NB4 (cell line): ENCODE results near the gene NUDT4.
"Not testable (repeated sequence)": the region's sequence is repeated elsewhere in the genome, so short reads cannot be mapped to it uniquely, and the experiment has no call there.

Experiments
- DNase-seq: peaks from one replicate; pipeline ENCODE4 v3.0.0; 2010; ENCODE audit warnings: low read depth
- H3K4me3 ChIP-seq: one replicate; pipeline ENCODE4 v1.5.1; 2011; ENCODE audit warnings: mild to moderate bottlenecking, low read depth, low read length, moderate library complexity
- CTCF ChIP-seq: IDR thresholded peaks from one replicate; pipeline ENCODE4 v1.5.1; 2012; ENCODE audit warnings: low read depth, low read length
- MAX ChIP-seq: IDR thresholded peaks from 2 replicates; pipeline ENCODE4 v1.6.1; 2011; ENCODE audit warnings: low read depth, low read length
- MYC ChIP-seq: IDR thresholded peaks from 2 replicates; pipeline ENCODE4 v1.6.1; 2011; ENCODE audit warnings: low read depth, low read length
- POLR2A ChIP-seq: IDR thresholded peaks from 2 replicates; pipeline ENCODE4 v1.6.1; 2011; ENCODE audit warnings: mild to moderate bottlenecking; ENCODE audit not compliant: insufficient read length; ENCODE audit errors: extremely low read depth

The NUDT4 gene

GRCh38 chr12:93378196-93378997 is 672 bp downstream of the NUDT4 start:
- TF ChIP-seq MYC (peak; percentile 30; the same call in 1 of the 2 replicates), POLR2A (peak; percentile 61)
- peak; percentile 84 for DNase-seq

GRCh38 chr12:93378998-93379325 is 1.2 kb downstream of the NUDT4 start:
- TF ChIP-seq CTCF, result no peak
- TF ChIP-seq POLR2A, result no peak
- no peak; the same call in 1 of the 2 replicates for TF ChIP-seq MYC
- TF ChIP-seq MAX, result no peak

More at GRCh38 chr12:93378196-93378997, 672 bp downstream of the NUDT4 start:
- peak overlapping the region; percentile 85 for H3K4me3 ChIP-seq

GRCh38 chr12:93379326-93379980 is 1.7 kb downstream of the NUDT4 start:
- peak overlapping the region; percentile 85 for H3K4me3 ChIP-seq
- TF ChIP-seq CTCF (no peak), MYC (no peak), MAX (no peak), POLR2A (no peak)
- peak; percentile 44 for DNase-seq

More at GRCh38 chr12:93378998-93379325, 1.2 kb downstream of the NUDT4 start:
- H3K4me3 ChIP-seq, result peak overlapping the region; percentile 85
- peak; percentile 51 for DNase-seq

GRCh38 chr12:93379981-93380361 is 2.2 kb downstream of the NUDT4 start:
- no peak for DNase-seq
- peak overlapping the region; percentile 85 for H3K4me3 ChIP-seq
- no peak for TF ChIP-seq MYC
- no peak for TF ChIP-seq MAX

GRCh38 chr12:93380480-93381121 is 2.9 kb downstream of the NUDT4 start:
- peak overlapping the region; percentile 85 for H3K4me3 ChIP-seq
- TF ChIP-seq CTCF, result no peak
- TF ChIP-seq MYC, result no peak
- TF ChIP-seq MAX, result no peak
- TF ChIP-seq POLR2A, result no peak
- peak; percentile 49 for DNase-seq

- TF ChIP-seq MAX (no peak), CTCF (no peak), MYC (no peak), POLR2A (no peak)
- peak overlapping the region; percentile 85 for H3K4me3 ChIP-seq
- DNase-seq, result no peak
These were observed 3.6 kb downstream of the NUDT4 start for GRCh38 chr12:93381161-93381975.

- not testable (repeated sequence) for DNase-seq
- H3K4me3 ChIP-seq, result peak overlapping the region; percentile 85
These were observed 4.3 kb downstream of the NUDT4 start for GRCh38 chr12:93381976-93382437.
